ENCODE results near the gene AOAH.
"Not testable (repeated sequence)": the region's sequence is repeated elsewhere in the genome, so short reads cannot be mapped to it uniquely, and the experiment has no call there.

AOAH gene

GRCh38 chr7:36472141-36472729 lies 252.1 kb downstream of the AOAH start:
- no peak for TF ChIP-seq CTCF (IDR thresholded peaks at IDR 0.05; ENCODE audit: control insufficient read depth, insufficient read depth, low read depth, low read length, missing control alignments)
- DNase-seq (ENCODE audit: low read depth): no peak
- H3K4me3 ChIP-seq (ENCODE audit: control insufficient read depth, low read depth, low read length): no peak overlapping the region

GRCh38 chr7:36469236-36469635 lies 255.1 kb downstream of the AOAH start:
- DNase-seq (ENCODE audit: low read depth): no peak
- no peak overlapping the region for H3K4me3 ChIP-seq (ENCODE audit: control insufficient read depth, low read depth, low read length)
- no peak for TF ChIP-seq CTCF (IDR thresholded peaks at IDR 0.05; ENCODE audit: control insufficient read depth, insufficient read depth, low read depth, low read length, missing control alignments)

DNA sequence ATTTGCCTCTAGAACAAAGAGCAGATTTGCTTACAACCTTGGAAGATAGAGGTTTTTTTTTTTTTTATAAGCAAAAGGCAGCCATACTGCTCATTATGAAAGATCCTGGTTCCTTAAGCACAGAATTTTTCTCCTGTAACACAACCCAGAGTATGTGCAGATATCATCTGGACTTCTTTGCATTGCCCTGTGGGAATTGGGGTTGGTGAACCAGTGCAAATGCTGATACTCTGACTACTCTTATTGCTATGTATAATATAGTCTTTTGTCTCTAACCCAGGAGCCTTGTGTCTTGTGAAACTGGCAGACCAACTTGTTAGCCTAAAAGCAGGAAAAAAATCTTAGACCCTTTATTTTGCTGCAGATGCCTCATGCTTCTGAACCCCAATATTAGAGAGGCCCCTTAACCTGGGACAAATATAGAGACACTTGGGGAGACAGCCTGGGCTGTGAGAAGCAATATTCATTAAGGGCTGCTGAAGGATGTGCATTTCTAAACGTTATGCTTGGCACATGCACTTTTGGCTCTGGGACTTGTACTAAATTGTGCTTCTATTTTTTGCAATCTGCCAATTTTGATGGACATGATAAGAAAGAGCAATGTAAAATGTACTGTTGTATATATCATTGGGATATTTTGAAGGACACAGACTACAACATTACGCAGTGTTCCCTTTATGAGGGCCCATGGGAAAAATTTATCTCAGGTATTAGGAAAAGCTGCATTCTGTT lies 255.8 kb downstream of the AOAH start:
- no peak for DNase-seq (ENCODE audit: low read depth)
- no peak for TF ChIP-seq CTCF (IDR thresholded peaks at IDR 0.05; ENCODE audit: control insufficient read depth, insufficient read depth, low read depth, low read length, missing control alignments)
- H3K4me3 ChIP-seq (ENCODE audit: control insufficient read depth, low read depth, low read length): no peak overlapping the region

GRCh38 chr7:36466001-36466400 lies 258.3 kb downstream of the AOAH start:
- not testable (repeated sequence) for DNase-seq (ENCODE audit: low read depth); H3K4me3 ChIP-seq (ENCODE audit: control insufficient read depth, low read depth, low read length)

DNA sequence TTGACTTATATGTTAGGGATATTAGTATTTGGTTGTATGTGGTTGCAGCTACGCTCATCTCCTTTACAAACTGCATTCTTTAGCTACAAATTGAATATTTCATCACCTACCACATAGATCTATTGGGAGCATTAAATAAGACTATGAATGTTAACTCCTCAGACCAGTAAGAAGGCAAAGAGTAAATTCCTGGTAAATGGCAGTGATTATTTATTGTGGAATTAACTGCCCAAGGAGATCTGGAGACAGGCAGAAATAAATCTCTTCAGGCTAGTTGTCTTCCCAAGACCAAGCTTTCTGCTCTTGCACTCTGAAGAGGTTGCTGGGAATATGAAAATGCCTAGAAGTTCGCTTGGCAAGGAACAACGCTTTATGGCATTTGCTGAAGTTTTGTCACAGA lies 260.0 kb downstream of the AOAH start:
- TF ChIP-seq CTCF (IDR thresholded peaks at IDR 0.05; ENCODE audit: control insufficient read depth, insufficient read depth, low read depth, low read length, missing control alignments): no peak
- no peak for DNase-seq (ENCODE audit: low read depth)

More for the DNA sequence above, 260.0 kb downstream of the AOAH start:
- no peak overlapping the region for H3K4me3 ChIP-seq (ENCODE audit: control insufficient read depth, low read depth, low read length)

Measured in AG09309 (cell line).